Inflammatory macrophage treated with lipopolysaccharide for 1 hour (primary cell): ENCODE results near the gene PTDSS2.
"Not testable (repeated sequence)": the region's sequence is repeated elsewhere in the genome, so short reads cannot be mapped to it uniquely, and the experiment has no call there.

Experiments
- DNase-seq, 2 donors: peaks; one replicate each; pipeline ENCODE4 v3.0.0-alpha.2; 2020 to 2022

Gene PTDSS2

GRCh38 chr11:433641-434040 is 16.4 kb upstream of the PTDSS2 start:
- DNase-seq, result no peak

DNA sequence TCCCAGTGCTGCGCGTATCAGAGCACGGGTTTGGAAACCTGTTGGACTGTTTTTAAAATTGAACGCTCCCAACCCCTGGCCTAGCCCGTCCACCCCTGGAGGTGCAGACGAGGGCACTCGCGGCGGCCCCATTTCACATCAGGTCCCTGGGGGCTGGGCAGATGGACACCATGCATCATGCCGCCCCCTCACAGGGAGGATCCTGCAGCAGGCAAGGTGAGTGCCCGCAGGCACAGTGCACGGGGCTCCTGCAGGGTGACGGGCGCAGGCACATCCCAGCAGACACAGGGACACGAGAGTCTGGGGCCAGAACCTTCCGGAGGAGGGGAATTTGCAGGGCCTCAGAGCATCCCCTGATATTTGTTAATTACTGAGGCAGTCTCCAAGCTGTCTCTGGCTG is 15.6 kb upstream of the PTDSS2 start:
- no peak for DNase-seq

DNA sequence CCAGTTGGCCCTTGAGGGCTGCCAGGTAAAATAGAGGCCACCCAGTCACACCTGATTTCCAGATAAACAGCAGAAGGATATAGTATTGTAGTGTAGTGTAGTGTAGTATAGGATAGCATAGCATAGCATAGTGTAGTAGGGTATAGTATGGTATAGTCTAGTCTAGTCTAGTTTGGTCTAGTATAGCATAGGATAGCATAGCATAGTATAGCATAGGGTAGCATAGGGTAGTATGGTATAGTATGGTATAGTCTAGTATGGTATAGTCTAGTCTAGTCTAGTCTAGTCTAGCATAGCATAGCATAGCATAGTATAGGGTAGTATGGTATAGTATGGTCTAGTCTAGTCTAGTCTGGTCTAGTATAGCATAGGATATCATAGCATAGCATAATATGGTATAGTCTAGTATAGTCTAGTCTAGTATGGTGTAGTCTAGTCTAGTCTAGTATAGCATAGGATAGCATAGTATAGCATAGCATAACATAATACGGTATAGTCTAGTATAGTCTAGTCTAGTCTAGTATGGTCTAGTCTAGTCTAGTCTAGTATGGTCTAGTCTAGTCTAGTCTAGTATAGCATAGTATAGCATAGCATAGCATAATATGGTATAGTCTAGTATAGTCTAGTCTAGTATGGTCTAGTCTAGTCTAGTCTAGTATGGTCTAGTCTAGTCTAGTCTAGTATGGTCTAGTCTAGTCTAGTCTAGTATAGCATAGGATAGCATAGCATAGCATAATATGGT is 14.9 kb upstream of the PTDSS2 start:
- not testable (repeated sequence) for DNase-seq

DNA sequence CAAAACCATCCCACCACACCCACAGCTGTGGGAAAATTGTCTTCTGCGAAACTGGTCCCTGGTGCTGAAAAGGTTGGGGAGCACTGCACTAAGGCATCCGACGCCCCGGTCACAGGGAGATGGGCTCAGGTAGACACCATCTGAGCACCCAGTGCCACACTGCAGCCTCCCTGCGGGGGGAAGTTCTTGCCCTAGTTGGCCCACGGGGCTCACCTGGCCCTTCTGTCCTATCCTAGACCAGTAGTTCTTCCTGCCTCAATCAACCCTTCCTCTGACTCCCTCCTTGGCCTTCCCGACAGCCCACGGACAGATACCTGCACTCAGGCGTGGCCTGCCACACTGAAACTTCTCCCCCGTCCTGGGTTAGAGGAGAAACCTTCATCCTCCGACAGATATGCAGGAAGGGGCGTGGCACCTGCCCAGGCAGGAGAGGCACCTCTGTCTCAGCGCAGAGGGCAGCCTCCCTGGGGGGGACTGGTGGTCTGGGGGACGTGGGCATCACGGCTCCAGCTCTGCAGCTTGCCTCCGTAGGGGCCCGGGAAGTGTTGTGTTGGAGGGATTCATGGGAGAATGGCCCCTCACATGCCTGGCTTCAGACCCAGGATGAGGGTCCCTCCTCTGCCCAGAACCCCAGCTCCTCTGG is 12.7 kb upstream of the PTDSS2 start:
- no peak for DNase-seq

DNA sequence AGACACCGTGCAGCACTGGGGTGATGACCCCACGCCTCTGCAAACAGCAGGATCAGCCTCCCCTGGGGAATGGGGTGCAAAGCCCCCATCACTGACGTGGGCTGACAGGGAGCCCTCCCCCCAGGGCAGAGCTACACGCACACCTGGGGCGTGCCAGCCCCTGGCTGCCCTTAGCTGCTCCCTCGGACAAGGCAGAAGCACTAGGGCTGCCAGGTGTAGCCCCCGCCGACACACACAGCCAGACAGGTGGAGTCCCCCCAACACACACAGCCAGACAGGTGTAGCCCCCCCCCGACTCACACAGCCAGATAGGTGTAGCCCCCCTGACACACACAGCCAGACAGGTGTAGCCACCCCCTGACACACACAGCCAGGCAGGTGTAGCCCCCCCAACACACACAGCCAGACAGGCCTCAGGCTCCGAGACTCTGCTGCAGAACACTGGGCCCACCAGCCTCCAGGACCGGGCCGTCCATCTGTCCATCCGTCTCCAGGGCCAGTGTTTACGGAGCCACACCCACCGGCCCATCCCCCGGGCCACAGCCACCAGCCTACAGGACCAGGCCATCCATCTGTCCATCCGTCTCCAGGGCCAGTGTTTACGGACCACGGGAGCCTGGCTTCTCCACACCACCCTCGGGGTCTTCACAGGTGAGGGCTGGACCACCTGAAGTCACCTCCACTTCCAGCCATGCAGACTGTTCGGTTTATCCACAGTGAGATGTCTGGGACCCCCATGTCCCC is 11.8 kb upstream of the PTDSS2 start:
- DNase-seq, result no peak

DNA sequence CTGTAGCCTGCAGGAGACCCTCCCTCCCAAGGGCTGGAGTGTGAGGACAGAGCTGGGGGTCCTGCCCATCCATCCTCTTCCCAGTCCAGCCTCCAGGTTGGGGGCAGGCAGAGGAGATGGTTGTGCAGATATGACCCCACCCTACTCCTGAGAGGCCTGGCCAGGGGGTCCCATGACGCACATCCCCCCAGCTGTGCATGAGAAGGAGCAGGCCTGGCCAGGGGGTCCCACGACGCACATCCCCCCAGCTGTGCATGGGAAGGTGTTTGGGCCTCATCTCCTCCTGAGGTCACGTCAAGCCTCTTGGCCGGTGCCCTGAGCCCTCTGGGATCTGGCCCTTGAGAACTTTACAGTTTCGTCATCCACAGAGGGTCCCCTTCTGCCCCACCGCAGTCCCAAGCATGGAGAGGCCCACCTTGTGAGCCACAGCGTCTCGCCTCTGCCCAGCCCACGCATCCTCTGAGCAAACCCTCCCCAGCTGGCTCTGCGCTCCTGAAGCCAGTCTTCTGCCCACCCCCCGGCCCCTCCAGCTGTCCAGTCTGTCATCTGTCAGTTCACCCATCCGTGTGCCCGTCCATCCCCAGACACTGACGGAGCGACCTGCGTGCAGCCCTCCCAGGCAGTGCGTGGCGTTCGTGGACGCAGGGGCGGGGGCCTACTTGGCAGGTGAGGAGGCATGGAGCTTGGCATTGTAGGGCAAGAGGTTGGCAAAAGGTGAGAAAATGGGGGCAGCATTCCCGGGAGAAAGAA is 10.6 kb upstream of the PTDSS2 start:
- no peak for DNase-seq

DNA sequence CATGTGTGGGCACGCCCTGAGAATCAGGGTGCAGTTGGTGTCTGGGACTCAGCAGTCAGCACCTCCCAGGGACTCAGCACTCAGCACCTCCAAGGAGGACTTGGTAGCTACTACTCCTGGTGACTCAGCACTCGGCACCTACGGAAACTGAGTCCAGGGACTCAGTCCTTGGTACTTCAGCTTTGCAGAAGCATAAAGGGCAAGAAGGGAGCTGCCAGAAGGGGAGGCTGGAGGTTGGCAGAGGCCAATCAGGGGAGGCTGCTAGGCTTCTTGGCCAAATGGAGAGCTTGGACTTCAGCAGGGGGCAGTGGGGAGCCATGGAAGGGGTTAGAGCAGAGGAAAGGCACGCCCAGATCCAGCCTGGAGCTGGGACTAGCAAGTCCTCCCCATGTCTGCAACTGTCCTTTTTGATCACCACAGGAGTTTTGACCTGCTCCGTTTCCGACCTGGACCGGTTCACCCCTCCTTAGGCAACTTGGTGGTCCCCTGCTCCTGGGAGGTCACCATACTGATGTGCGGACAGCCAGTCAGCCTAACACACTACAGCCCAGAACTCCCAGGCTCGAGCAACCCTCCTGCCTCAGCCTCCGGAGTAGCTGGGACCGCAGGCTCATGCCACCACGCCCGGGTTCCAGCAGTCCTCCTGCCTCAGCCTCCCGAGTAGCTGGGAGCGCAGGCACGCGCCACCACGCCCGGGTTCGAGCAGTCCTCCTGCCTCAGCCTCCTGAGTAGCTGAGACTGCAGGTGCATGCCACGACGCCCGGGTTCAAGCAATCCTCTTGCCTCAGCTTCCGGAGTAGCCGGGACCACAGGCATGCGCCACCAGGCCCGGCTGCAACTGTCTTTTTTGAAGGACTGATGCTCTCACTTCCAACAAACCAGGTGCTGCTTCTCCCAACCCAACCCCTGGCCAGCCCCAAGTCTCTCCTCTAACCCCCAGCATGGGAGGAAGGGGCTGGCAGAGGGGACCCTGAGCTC is 9.7 kb upstream of the PTDSS2 start:
- DNase-seq, result peak; percentile 20 to 24

DNA sequence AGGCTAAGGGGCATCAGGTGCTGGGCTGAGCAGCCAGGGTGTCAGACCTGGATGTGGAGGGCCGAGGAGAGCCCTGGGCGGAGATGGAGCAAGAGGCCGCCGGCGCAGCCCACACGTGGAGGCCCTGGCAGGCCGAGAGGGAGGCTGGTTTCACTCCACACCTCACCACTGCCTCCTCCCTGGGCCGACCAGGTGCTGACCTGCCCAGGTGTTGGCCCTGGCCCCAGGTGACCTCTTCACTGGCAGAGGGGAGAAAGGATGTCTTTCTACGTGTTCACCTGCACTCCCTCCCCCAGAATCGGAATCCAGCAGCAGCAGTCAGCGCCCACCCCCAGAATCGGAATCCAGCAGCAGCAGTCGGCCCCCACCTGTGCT is 9.0 kb upstream of the PTDSS2 start:
- no peak for DNase-seq

DNA sequence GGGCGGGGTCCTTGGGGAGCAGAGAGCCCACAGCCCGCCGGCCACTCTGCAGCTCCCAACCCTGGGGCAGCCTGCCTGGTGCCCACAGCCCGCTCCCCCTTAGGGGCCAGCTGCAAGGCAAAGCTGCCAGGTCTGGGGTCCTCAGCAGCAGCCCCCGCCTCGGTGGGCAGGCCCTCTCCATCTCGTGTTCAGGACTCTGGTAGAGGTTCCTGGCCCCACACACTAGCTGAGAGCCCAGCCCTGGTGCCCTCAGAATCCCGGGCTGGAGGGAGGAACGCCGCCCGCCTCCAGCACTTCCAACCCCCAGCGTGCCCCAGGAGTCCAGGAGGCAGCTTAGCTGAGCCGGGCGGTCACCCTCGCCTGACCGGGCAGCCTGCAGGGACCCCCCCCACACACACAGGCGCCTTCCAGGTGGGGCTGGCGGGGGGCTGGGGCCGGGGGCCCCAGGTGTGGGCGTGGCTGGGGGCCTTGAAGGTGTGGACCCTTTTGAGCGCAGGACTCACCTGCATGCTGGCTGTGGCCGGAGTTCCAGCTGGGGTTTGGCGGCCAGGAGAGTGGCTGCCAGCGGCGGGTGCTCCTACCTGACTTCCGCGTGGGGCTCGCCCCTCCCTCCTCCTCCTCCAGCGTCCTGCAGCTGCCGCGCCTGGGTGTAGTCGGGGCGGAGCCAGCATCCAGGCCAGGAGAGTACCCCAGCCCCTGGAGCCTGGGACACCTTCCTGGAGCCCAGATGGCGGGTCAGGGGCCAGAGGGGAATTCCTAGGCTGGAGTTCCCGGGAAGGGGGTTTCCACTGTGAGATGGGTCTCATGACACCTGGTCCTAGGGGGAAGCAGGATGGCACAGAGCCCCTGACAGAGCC is 8.4 kb upstream of the PTDSS2 start, which contains the start of gene ANO9:
Gene ANO9 (minus strand): TSS at position 594 of the 857 bp plus-strand sequence. CDS start 85 bp downstream, at position 509.
- DNase-seq, result peak in 1 of 2 donors; percentile 44

DNA sequence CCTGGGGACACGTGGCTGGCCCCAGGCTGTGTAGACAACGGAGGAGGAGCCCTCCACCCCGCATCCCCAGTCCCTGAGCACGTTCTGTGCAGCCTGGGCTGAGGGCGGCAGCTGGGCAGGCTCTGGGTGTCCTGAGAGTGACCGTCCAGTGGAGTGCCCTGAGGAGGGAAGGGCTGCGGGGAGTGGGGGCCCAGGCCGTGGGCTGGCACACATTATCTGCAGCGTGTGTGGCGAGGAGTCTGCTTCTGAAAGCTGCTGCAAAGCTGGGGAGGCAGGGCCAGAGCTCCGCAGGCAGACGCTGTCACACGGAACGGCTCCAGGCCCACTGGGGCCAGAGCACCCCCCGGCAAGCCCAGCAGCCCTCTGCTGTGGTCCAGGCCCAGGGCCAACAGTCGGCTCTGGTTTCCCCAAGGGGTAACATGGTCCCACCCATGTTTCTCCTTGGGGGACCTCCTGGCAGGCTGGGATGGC is 7.4 kb upstream of the PTDSS2 start:
- no peak for DNase-seq

GRCh38 chr11:443542-444199 is 6.4 kb upstream of the PTDSS2 start:
- DNase-seq, result peak in 1 of 2 donors; percentile 3

GRCh38 chr11:444396-445144 is 5.5 kb upstream of the PTDSS2 start:
- no peak for DNase-seq

- DNase-seq, result no peak
Observed at GRCh38 chr11:445765-446588, 4.1 kb upstream of the PTDSS2 start.

DNA sequence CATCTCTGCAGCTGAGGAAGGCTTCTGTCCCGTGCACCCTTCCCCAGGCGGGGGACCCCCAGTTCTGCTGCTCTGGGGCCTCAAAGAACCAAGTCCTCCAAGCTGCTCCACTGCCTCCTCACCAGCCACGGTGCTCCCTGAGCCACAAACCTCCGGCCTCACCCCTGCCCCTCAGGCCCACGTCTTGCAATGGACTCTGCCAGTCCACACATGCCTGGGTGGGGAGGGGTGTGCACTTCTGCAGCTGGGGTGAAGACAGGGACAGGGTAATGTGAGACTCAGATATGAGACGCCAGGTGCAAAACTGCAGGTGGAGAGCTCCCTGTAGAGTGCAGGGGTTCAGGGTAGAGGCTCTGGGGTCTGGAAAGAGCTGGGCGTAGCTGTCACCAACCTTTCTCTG is 3.2 kb upstream of the PTDSS2 start:
- no peak for DNase-seq

DNA sequence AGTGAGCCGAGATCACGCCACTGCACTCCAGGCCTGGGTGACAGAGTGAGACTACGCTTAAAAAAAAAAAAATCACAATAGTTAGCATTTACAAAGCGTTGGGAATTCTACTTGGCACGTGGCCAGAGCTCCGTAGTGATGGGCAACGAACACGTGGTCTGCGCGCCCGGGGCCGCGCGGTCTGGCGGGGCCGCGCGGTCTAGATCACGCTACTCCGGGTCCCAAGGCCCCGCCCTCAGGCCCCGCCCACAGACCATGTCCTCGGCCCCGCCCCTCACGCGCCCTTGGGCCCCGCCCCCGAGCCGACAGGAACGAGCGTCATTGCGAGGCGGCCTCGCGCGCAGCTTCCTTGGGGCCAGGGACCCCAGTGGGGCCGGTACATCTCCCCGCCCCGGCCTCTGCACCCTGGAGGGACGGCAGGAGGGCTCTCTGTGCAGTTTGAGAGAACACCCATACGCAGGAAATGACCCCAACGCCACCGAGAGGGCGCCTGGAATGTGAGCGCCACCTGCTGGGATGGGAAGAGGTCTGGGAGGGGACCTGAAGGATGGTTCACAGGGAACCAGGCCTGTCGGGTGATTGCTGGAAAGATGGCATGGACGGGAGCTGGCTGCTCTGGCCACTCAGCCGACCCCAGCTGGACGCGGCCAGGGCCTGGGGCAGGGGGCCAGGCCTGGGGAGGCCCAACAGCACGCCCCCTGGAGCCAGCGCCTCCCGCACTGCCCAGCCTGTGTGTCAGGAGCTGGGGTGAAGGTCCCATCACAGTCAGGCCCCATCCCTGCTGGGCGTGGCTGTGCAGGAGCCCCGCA is 2.0 kb upstream of the PTDSS2 start:
- DNase-seq, result peak; percentile 82 to 95

DNA sequence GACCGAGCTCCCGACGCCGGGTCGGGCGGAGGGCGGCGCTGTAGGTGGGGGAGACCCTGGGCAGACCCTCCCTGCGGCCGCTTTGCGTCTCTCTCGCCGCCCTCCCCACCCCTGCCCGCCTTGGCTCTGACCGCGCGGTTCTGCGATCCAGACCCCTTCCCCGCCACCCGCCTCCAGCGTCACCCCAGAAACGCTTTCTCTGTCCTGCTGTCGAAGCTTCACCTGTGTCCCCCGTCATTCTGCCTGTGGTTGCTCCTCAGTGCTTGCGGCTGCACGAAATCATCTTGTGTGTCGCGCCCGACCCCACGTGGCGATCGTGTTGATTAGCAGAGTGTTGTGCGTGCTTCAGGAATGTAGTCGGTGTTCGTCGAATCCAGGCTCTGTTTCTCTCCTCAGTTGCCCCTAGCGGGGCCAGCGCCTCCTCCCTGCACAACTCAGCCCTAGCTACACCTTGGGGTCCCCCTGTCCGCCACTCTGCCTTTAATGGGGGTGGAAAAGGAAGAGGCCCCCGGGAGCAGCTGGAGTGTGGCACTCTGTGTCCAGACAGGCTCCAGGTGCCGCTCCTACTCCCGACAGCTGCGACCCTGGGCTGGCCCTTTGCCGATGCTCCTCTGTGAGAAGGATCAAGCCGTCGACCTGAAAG is 851 bp downstream of the PTDSS2 start:
- DNase-seq, result peak; percentile 23 to 31

DNA sequence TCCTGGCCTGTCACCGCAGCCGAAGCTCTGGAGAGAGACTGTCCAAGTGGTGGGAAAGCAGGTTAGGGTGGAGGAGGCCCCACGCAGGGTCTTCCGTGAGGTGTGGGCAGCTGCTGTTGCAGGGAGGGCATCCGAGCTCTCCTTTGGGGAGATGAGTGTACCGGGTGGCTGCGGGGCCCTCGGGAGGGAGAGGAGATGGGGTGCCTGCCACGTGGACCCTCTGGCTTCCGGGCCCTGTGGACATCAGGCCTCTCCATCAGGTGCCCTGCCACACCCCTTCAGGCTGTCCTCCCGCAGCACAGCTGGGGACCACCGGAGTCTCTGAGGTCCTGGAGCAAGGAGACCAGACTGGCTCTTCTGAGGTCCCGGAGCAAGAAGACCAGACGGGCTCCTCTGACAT is 1.7 kb downstream of the PTDSS2 start:
- DNase-seq, result no peak
